Measurements from ENCODE around the gene GALNT15.

GALNT15 gene

DNA sequence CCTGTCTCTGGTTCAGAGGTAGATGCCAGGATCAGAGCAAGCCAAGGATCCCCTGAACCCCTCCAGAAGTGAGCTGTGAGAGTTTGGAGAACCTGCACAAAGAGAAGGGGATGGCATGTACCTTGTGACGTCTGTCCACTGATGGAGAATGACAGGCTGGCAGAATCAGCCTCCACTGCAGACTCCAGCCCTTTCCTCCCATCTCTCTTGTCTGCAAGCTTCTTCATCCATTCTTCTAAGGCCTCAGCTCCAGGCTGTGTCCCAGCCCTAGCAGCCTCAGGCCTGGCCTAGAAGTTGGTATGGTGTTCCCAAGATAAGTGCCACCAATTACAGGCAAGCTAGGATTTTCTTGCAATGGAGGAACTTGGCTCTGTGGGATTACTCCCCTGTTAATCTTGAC, 8.6 kb downstream of the GALNT15 start:
- H3K4me3 Mint-ChIP-seq: no peak overlapping the region
- no peak for DNase-seq
- TF ChIP-seq, protein P1, sequence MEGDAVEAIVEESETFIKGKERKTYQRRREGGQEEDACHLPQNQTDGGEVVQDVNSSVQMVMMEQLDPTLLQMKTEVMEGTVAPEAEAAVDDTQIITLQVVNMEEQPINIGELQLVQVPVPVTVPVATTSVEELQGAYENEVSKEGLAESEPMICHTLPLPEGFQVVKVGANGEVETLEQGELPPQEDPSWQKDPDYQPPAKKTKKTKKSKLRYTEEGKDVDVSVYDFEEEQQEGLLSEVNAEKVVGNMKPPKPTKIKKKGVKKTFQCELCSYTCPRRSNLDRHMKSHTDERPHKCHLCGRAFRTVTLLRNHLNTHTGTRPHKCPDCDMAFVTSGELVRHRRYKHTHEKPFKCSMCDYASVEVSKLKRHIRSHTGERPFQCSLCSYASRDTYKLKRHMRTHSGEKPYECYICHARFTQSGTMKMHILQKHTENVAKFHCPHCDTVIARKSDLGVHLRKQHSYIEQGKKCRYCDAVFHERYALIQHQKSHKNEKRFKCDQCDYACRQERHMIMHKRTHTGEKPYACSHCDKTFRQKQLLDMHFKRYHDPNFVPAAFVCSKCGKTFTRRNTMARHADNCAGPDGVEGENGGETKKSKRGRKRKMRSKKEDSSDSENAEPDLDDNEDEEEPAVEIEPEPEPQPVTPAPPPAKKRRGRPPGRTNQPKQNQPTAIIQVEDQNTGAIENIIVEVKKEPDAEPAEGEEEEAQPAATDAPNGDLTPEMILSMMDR (IDR thresholded peaks at IDR 0.05): no peak
- no peaks in the 10 kb centered on the region for H3K9me3 Mint-ChIP-seq
- H3K27me3 Mint-ChIP-seq (ENCODE audit: low read depth, poor library complexity): no peaks in the 10 kb centered on the region
- no peaks in the 10 kb centered on the region for H3K36me3 Mint-ChIP-seq (ENCODE audit: low read depth)
- peaks cover 23% of the 10 kb centered on the region for H3K4me1 Mint-ChIP-seq
- H3K27ac Mint-ChIP-seq: peak overlapping the region; percentile 52

DNA sequence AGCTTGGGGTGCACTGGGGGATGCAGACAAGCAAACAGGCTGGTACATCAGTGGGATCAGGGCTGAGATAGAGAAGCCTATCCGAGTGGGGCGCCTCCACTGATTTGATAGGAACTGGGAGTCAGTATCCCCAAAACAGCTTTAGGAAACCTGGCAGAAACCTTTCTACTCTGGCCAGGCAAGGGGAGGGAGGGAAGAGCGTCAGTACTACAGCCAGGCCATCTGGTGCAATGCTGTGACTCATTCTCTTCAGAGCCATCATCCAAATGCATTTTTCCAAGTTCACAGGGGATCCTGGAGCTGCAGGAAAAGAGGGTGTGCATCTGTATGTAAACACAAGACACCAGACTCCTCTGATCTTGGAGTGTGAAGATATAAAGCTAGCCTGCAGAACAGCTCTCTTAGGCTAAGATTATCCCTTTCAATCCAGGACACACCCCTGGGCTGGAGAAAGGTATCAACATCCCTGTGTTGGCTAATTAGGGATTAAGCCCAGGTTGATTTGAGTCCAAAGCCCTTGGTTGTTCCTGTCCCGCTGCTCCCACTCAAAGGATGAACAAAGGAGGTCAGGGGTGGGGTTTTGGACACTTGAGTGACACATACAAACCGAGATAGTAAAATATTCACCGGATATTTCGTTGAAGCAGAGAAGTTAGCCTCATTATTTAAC, 9.3 kb downstream of the GALNT15 start:
- no peak for DNase-seq
- Mint-ChIP-seq H3K9me3 (no peaks in the 10 kb centered on the region), H3K27ac (no peak overlapping the region), H3K36me3 (ENCODE audit: low read depth) (no peaks in the 10 kb centered on the region), H3K4me1 (peaks cover 23% of the 10 kb centered on the region), H3K4me3 (no peak overlapping the region), H3K27me3 (ENCODE audit: low read depth, poor library complexity) (peaks cover 2% of the 10 kb centered on the region)
- TF ChIP-seq, protein P1 (IDR thresholded peaks at IDR 0.05): no peak

DNA sequence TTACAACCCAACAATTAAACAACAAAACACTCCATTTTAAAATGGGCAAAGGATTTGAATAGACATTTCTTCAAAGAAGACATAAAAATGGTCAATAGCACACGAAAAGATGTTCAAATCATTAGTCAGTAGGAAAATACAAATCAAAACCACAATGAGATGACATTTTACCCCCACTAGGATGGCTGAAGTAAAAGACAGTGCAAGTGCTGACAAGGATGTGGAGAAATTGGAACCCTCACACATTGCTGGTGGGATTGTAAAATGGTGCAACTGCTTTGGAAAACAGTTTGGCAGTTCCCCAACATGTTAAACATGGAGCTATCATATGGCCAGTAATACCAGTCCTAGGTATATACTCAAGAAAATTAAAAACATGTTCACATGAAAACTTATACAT, 11.6 kb downstream of the GALNT15 start:
- Mint-ChIP-seq H3K4me3 (no peak overlapping the region), H3K27ac (no peak overlapping the region), H3K4me1 (peaks cover 5% of the 10 kb centered on the region), H3K9me3 (no peaks in the 10 kb centered on the region), H3K27me3 (ENCODE audit: low read depth, poor library complexity) (peaks cover 4% of the 10 kb centered on the region), H3K36me3 (ENCODE audit: low read depth) (no peaks in the 10 kb centered on the region)
- DNase-seq: no peak
- TF ChIP-seq, protein P1 (IDR thresholded peaks at IDR 0.05): no peak

DNA sequence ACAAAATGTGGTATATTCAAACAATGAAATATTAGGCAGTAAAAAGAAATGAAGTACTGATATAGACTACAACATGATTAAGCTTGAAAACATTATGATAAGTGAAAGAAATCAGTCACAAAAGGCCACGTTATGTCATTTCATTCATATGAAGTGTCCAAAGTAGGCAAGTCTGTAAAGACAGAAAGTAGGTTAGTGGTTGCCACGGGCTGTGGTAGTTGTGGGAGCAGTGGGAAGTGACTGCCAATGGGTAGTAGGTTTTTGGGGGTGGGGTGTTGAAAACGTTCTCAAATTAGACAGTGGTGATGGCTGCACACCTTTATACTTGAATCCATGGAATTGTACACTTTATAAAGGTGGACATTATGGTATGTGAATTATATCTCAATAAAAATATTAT, 12.1 kb downstream of the GALNT15 start:
- H3K36me3 Mint-ChIP-seq (ENCODE audit: low read depth): no peaks in the 10 kb centered on the region
- no peak overlapping the region for H3K4me3 Mint-ChIP-seq
- H3K27me3 Mint-ChIP-seq (ENCODE audit: low read depth, poor library complexity): peaks cover 4% of the 10 kb centered on the region
- TF ChIP-seq, protein P1 (IDR thresholded peaks at IDR 0.05): no peak
- DNase-seq: no peak
- H3K4me1 Mint-ChIP-seq: peaks cover under 1% of the 10 kb centered on the region
- H3K9me3 Mint-ChIP-seq: no peaks in the 10 kb centered on the region
- H3K27ac Mint-ChIP-seq: no peak overlapping the region

DNA sequence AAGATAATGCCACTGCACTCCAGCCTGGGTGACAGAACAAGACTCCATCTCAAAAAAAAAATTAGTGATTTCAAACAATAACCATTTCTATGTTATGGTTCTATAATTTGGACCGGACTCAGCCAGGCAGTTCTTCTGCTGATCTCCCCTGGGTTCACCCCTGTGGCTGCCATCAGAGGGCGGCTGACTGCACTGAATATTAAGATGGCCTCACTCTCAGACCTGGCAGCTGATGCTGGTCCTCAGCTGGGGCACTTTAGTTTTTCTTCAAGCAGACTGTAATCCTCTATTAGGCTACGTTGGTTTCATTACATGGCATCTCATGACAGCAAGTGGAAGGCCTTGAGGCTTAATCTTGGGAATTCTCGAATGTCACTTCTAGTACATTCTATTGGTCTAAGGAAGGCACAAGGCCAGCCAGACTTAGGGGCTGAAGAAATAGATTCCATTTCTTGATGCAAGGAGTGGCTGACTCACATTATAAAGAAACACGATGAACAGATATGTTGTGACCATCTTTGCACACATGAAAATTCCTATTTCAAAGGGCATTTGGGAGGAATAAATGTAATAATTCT, 12.8 kb downstream of the GALNT15 start:
- H3K4me3 Mint-ChIP-seq: no peak overlapping the region
- H3K27me3 Mint-ChIP-seq (ENCODE audit: low read depth, poor library complexity): peaks cover 4% of the 10 kb centered on the region
- no peaks in the 10 kb centered on the region for H3K4me1 Mint-ChIP-seq

More for the DNA sequence above, 12.8 kb downstream of the GALNT15 start:
- Mint-ChIP-seq H3K27ac (no peak overlapping the region), H3K9me3 (no peaks in the 10 kb centered on the region), H3K36me3 (ENCODE audit: low read depth) (no peaks in the 10 kb centered on the region)
- no peak for DNase-seq
- TF ChIP-seq, protein P1 (IDR thresholded peaks at IDR 0.05): no peak
